ENCODE results near the gene PLAC9.

PLAC9 gene

GRCh38 chr10:80160361-80161320 is 28.1 kb downstream of the PLAC9 start:
- no peak for DNase-seq (ENCODE audit: low read depth)

- DNase-seq (ENCODE audit: low read depth), result no peak
These were observed 29.0 kb downstream of the PLAC9 start for GRCh38 chr10:80161321-80162083.

DNA sequence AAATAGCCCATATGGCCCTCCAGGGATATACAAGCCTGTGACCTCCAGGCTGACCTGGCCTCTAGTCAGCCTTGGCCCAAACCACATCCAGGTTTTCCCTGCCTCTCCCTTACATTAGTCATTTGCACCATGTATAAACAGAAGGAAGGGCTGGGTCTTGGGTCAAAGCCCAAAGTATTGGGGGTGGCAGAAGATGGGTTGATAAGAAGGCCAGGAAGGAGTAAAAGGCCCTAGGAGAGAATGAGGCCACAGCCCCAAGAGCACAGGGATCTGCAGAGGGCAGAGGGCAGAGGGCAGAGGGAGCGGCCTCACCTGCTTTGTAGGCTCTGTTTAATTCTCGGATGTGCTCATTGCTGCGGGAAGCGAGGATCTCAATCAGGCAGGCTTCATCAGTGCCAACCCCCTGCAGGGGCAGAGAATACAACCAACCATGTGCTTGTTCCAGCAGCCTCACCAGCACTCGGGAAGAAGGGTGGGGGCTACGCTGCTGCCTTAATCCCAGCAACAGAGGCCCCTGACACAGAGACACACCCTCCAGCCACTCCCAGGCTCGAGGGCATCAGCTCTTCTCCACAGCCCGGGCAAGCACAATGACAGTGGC is 31.3 kb downstream of the PLAC9 start:
- no peak for DNase-seq (ENCODE audit: low read depth)

DNA sequence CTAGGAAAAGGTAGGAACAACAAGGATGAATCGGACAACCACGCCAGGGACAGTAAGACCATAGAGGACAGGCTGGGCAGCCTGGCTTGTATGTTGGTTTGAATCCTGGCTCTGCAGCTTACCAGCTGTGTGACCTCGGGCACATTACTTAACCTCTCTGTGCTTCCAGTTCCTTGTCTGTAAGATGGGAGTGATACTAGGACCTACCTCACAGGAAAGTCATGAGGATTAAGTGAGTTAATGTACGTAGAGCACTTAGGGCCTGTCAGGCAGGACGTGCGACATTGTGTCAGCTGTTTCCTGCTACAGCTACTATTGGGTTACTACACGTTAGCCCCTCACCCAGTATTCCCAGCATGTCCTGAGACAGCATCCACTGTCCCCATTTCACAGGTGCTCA is 32.1 kb downstream of the PLAC9 start:
- no peak for DNase-seq (ENCODE audit: low read depth)

DNA sequence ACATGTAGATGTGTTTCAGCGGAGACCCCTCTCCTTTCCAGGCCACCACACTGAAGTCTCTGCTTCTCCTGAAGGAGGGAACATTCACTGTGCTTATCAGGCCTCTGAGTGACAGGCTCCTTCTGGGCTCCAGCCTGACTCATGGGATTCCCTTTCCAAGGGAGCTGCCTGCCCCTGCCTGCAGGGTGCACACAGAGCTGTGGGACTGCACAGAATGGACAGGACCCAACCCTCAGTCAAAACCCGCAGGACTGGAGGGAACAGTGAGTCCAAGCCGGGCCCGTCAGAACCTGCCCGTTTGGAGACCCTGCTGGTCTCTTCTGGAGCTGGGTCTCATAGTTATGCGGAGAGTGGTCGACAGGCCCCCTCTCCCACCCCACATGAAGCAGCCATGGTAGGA is 32.6 kb downstream of the PLAC9 start:
- DNase-seq (ENCODE audit: low read depth), result no peak

GRCh38 chr10:80166581-80167470 is 34.3 kb downstream of the PLAC9 start:
- no peak for DNase-seq (ENCODE audit: low read depth)

- no peak for DNase-seq (ENCODE audit: low read depth)
These were observed 35.1 kb downstream of the PLAC9 start for GRCh38 chr10:80167471-80168161.

DNA sequence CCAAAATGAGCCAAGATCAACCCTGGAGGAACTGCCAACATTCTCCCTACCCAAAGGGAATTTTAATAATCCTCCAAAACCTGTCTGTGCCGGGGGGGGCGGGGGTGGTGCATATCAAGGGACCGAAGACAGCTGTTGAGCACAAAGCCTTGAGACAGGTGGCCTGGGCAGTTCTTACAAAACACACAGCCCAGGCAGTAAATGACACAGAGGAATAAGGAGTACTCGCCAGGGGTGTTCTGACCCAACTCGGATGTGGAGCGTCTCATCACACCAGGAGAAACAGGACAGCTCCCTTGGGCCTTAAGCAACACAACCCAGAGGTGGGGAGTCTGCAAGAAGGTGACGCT is 35.6 kb downstream of the PLAC9 start:
- no peak for DNase-seq (ENCODE audit: low read depth)

- DNase-seq (ENCODE audit: low read depth), result no peak
These were observed 36.3 kb downstream of the PLAC9 start for GRCh38 chr10:80168679-80169380.

DNA sequence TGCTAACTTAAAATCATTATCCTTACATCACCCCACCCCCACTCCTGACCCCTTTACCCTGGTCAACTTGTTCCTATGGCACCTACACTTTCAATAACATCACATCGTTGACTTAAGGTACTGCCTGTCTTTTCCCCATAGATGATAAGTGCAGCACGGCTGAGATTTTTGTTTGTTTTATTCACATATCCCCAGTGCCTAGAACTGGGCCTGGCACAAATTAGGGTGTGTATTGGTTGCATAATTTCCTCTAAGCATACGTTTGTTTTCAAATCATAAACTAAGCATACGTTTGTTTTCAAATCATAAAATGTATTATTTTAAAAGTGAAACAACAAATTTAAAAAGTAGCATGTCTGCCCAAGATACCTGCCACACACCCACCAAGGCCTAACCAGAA is 37.5 kb downstream of the PLAC9 start:
- no peak for DNase-seq (ENCODE audit: low read depth)

- no peak for DNase-seq (ENCODE audit: low read depth)
These were observed 38.1 kb downstream of the PLAC9 start for GRCh38 chr10:80170641-80171040.

- DNase-seq (ENCODE audit: low read depth), result no peak
These were observed 38.7 kb downstream of the PLAC9 start for GRCh38 chr10:80171248-80171660.

- no peak for DNase-seq (ENCODE audit: low read depth)
These were observed 40.4 kb downstream of the PLAC9 start for GRCh38 chr10:80172896-80173295.

DNA sequence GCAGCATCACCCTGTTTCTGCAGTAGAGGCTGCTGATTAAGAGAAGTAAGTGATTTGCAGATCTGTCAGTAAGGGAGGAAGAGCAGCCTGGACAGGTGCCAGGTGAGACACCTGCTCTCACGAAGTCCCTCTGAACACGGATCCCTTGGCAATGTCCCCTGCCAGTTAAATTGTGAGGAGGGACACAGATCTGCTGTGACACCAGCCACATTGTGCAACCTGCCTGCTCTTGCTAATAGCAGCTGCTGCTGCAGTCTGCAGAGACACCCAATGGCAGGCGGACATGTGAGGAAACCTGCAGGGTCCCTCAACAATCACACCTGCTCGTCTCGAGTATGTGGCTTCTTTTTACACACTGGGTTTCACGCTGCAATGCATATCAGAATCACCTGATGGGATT is 40.9 kb downstream of the PLAC9 start:
- DNase-seq (ENCODE audit: low read depth), result no peak

DNA sequence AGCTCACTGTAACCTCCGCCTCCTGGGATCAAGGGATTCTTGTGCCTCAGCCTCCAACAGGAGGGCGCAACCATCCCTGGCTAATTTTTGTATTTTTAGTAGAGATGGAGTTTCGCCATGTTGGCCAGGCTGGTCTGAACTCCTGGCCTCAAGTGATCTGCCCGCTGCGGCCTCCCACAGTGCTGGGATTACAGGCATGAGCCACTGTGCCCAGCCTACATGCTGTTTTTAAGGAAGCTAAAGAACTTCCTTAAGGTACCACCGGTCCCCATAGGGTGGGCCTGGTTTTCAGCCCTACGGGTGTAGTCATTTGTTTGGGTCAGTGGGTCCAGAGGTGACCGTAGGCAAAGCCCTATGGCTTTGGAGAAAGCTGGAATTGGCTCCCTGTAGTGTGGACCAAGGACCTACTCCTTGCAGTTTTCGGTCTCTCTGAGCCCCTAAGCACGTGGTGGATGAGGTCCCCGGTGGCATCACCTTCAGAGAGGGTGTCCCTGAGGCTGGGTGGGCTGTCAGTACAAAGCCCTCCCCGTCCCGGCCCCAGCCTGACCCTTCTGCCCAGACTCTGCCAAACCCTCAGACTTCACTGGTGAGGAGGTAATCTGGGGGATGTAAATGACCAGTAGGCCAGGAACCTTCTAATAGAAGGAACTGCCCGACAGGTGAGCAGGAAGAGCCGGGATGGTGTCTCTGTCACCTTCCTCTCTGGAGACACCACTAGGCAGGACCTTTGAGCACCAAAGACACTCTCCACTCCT is 42.3 kb downstream of the PLAC9 start:
- no peak for DNase-seq (ENCODE audit: low read depth)

GRCh38 chr10:80176526-80176925 is 44.0 kb downstream of the PLAC9 start:
- DNase-seq (ENCODE audit: low read depth), result no peak

GRCh38 chr10:80177781-80178636 is 45.5 kb downstream of the PLAC9 start:
- DNase-seq (ENCODE audit: low read depth), result no peak

- no peak for DNase-seq (ENCODE audit: low read depth)
These were observed 50.5 kb downstream of the PLAC9 start for GRCh38 chr10:80182986-80183385.

DNA sequence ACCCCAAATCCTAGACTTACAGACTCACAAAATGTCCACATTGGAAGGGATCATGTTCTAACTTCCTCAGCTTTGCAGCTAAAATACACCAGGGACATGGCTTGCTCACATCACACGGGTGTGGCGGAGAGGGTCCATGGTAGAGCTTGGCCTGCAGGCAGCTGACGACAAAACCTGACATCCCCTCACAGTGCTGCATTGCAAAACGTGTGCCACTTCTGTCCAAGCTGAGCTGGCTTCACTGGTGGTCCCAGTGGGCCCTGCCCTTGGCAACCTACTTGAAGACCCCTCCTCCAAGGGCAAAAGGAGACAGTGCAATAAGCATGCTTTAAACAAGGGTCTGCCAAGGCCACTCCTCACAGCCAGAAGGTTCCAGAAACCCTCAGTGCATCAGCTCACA is 50.9 kb downstream of the PLAC9 start:
- DNase-seq (ENCODE audit: low read depth), result no peak
